ENCODE measurements around the gene MGST2.

Gene MGST2

GRCh38 chr4:139712882-139713281 is 47.3 kb downstream of the MGST2 start:
- DNase-seq: no peak

DNA sequence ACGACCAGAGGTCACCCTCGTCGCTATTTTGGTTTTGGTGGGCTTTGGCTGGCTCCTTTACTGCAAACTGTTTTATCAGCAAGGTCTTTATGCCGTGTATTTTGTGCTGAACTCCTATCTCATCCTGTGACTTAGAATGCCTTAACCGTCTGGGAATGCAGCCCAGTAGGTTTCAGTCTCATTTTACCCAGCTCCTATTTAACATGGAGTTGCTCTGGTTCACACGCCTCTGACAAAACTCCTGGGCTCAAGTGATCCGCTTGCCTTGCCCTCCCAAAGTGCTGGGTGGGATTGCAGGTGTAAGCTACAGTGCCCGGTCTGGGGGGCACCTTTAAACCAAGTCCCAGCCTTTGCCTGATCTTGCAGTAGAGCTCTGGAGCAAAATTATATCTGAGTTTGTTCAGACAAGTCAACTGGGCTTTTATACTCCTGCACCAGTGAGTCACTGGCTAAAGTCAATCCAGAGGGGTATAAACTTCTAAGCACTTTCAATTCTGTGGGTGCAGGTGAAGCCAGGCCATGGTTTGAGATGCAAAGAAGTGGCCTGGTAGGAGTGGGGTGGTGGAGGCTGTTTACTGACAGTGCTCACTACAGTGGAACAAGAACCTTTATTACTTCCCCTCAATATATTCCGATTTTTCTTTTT is 50.2 kb downstream of the MGST2 start:
- DNase-seq: no peak

- no peak for DNase-seq
Measured at GRCh38 chr4:139718358-139718757, 52.7 kb downstream of the MGST2 start.

DNA sequence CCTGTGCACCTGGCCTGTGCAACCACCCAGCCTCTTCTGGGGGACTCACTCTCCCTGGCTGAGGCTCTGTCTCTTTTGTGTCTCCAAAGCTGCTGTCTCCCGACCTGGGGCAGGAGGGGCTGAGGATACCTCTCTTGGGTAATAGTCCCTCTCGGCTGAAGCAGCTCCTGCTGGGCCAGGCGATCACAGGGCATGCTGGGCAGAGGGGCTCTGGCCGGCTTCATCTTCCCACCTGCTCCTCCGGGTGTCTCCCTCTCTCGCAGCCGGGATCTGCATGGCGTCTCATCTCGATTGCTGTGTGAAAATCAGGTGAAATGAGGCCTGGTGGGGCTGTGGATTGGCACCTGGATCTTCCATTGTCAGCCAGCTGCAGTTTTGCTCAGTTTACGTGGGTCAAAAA is 53.2 kb downstream of the MGST2 start:
- DNase-seq: no peak

DNA sequence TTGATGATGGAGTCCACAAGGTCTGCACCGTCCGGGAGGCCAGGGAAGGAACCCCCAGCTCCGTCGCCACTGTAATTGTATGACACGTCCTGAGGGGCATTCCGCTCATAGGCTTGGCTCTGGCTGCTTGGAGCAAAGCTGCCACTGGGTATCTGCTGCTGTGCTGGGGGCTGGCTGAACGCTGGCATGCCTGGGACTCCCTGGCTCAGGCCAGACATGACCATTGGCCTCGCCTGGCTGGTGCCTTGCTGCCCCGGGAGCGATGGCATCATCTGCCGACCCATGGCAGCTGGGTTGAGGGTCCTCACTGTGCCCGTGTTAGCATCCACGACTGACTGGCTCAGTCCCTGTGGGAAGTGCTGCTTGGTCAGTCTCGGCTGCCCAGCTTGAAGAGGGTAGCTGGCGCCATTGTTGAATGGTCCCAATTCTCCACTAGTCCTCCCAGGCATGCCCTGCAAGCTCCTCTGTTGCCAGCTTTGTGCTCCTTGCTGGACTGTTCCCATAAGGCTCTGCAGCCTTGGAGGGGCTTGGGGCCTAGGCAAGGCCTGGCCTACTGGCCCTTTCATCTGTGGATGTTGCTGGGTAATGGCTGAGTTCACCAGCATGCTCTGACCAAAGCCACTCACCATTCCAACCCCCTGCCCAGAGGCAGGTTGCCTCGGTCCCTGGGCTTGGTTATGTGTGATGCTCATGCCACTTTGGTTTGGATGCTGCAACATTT is 53.9 kb downstream of the MGST2 start:
- no peak for DNase-seq

DNA sequence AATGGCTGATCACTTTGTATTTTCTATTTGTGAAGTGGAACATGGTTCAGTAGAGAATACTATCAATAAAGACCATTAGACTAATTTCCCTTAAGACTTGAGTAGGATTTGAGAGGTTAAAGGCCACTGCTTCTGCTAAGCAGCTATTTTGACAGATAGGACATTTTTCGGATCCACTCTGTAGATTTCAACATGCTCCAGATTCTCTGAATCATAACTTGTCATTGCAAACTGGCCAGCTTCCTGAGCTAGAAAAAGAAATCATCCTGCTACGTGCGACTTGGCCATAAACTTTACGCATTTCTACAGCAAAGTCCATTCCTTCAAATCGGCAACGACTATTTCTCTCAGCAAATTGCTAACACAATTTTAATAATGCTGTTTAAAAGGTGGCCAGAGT is 55.2 kb downstream of the MGST2 start:
- no peak for DNase-seq

DNA sequence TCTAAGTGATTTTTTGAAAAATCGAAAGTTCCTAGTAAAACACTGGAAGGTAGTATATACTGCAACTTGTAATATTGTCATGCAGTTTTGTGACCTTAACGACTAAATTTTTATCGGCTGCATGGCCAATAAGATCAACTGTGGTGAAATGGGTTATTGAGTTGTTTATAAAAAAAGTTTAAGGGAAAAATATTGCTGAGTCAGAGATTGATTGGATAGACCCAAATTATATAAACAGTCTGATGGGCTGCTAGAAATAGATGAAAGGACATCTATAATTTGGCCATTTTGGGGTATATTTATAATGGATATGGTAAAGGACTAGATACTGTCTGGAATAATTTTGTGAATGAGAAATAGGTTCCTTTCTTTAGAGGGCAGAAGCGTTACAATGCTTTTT is 56.2 kb downstream of the MGST2 start:
- DNase-seq: no peak

GRCh38 chr4:139725236-139725635 is 59.6 kb downstream of the MGST2 start:
- no peak for DNase-seq

DNA sequence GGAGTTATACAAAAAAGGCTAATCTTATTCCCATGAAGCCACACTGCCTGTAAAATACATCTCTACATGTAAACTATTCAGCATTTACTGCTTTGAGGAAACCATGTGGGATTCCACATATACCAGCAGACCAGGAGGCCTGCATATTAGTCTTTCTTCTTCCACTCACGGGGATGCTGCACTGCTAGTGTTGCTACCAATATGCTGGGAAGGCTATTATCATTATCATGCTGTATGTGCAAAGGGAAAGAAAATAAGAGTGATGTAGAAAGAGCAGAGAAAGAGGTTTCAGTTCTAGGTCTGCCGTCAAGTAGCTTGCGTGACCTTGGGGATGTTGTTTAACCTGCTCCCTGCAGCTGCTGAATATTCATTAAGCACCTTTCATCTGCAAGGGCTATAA is 61.0 kb downstream of the MGST2 start:
- no peak for DNase-seq

DNA sequence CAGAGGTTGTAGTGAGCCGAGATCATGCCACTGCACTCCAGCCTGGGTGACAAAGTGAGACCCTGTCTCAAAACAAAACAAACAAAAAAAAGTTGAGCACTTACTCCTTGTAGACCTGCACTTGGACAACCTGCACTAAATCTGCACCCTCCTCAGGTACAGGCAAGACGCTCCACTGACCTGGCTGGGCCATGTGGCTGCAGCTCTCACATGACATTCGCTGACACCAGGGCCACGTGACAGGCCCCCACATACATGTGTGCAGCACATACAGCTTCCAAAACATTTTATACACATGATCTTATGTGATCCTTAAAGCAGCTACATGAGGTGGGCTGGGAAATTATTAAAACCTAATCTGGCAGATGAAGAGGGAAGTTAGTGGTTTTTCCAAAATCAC is 62.5 kb downstream of the MGST2 start:
- DNase-seq: no peak

GRCh38 chr4:139728840-139729239 is 63.2 kb downstream of the MGST2 start:
- DNase-seq: no peak

- DNase-seq: no peak
Measured at GRCh38 chr4:139732991-139733570, 67.5 kb downstream of the MGST2 start.

GRCh38 chr4:139734201-139734874 is 68.7 kb downstream of the MGST2 start:
- no peak for DNase-seq

GRCh38 chr4:139734875-139735380 is 69.3 kb downstream of the MGST2 start:
- DNase-seq: peak; percentile 95

DNA sequence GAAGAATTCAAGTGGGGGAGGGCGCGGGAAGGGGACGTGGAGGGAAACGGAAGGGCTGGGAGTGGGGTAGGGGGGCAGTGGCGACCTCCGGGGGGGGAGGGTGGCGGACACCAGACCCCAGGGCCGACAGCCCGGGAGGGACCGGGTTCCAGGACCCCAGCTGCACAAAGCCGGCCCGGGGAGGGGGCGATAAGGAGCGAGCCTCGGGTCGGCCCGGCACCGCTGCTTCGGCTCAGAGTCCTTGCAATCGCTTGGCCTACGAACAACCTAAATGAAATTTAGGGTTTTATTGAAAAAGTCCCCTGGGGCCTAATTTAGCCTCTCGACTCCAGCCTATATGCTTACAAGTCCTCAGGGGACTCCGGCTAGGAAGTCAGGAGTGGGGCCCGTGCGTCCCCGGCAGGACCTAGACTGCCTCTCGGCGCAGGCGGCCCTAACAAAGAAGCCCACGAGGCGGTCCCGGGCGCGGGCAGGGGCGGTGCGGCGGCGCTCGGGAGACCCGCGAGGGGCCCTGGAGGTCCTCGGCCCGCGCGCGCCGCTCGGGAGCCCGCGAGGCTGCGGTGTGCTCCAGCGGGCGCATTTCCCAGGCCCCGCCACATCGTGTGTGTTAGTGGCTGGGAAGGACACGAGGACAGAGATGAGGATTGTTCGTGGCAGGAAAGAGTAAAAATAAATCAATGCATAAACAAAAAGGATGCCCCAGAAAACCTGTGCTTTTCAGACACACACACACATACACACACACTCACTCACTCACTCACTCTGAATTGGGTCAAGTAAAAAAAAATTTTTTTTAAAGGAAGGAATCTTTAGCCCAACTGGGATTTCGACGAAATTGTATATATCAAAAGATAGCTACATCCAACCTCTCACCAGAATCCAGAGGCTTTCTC is 70.0 kb downstream of the MGST2 start:
- peak; percentile 73 for DNase-seq

DNA sequence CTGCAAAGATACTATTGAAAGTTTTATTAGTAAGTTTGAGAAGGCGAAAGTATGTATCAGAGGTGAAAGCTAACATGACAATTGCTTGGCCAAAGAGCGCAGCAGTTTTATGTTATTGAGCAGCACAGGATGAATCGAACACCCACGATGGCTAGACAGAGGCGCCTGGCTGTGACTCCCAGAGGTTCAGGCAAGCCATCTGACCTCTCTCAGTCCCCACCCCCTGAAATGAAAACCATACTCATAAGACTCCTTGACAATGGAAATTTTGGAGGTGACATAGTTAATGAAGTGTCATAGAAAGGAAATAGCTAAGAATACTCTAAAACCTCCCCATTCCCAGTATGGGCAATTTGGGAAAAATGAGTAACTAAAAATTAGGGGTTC is 70.6 kb downstream of the MGST2 start:
- no peak for DNase-seq

DNA sequence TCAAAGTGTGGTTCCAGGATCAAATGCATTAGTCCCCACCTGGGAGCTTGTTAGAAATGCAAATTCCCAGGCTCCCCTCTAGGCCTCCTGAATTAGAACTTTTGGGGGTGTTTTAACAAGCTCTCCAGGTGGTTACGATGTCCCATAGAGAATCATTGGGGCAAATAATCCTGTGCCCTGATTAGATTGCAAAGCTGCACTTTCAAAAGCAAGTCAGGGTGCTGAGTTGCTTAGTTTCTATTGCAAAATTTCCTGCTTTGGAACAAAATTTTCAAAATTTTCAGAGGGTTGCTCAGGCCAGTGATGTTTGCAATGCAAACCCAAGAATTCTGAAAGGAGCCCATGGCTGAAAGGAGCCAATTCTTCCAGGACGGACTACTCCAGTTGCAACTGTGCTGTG is 71.0 kb downstream of the MGST2 start:
- DNase-seq: no peak

- no peak for DNase-seq
Measured at GRCh38 chr4:139738846-139739613, 73.4 kb downstream of the MGST2 start.

DNA sequence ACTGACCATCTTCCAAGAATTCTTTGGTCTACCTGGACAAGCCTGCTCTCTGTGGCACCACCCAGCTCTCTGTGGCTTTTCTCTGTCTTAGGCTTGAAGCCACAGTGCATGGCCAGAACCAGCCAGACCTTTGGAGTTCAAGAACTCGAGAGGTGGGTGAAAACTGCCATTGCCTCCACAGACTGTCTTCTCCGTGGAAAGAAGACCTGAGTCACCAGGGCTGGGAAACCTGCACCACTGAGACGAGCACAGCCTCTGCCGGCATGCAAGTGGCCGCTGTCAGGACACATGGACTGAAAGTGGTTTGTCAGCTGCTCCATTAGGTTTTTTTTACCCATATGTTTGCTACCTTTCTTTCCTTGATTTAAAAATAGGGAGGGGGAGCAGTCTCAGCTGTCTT is 74.5 kb downstream of the MGST2 start:
- no peak for DNase-seq

GRCh38 chr4:139740531-139741041 is 75.0 kb downstream of the MGST2 start:
- DNase-seq: peak; percentile 78

DNA sequence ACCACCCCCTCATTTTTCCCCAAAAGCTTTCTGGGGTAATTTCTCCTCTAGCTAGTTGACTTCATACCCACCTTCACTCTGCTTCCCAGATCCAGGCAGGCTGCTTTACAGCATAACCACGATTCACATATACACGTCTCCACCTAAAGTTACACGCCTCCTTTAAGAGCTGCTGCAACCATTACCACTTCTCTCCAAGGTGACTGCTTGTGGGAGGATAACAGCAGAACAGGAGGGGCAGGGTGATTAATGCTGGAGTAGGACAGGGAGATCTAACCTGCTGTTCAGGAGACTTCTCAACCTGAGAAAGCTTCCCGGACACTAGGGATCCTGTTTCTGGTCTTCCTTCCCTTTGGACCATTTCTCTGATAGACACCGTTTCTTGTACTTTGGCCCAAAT is 77.4 kb downstream of the MGST2 start:
- DNase-seq: no peak

DNA sequence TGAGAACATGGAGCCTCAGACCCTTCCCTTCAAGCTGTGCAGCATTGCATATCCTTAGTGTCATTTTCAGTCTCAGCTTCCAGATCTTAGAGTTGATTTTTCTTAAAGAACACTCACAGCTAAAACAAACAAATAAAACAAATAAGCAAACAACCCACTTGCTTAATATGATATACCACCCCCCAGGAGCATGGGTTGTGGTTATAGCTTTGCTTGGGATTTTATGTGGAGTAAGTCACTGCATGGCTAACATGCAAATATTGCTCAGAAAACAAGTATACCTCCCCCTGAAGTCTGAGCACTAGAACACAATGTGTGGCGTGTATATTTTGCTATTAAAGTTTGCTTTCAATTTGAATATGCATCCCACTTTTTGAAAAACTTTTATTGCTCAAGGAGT is 78.6 kb downstream of the MGST2 start:
- DNase-seq: no peak
